ENCODE measurements around the gene RHBDD3. TPM values are rescaled to one million over a fixed set of nuclear protein-coding genes. Genes with fewer than 3 reads are reported as not detected.

RHBDD3 gene
- total RNA-seq, 4 donors from 2014 or later, result 10.1 to 22.7 (median 17.2) TPM

- Histone ChIP-seq H3K9me3 (no peaks in the 10 kb centered on the region), H3K27ac (no peak overlapping the region), H3K36me3 (no peaks in the 10 kb centered on the region), H3K4me3 (no peak overlapping the region), H3K27me3 (no peaks in the 10 kb centered on the region), H3K4me1 (peaks cover 14% of the 10 kb centered on the region)
- DNase-seq (ENCODE audit: low spot score in 2 of 2), result peak in 1 of 2 donors; percentile 41
- TF ChIP-seq CTCF (IDR thresholded peaks at IDR 0.05), result no peak
- no peak for TF ChIP-seq EP300 (IDR thresholded peaks at IDR 0.05)
- no peak for TF ChIP-seq POLR2A (IDR thresholded peaks at IDR 0.05)
- no peak for TF ChIP-seq POLR2AphosphoS5 (IDR thresholded peaks at IDR 0.05)
- 94% methylated on average over 6 of the region's 6 CpGs for WGBS
Measured at GRCh38 chr22:29214232-29214631, 53.5 kb downstream of the RHBDD3 start.

GRCh38 chr22:29213493-29213892 is 54.3 kb downstream of the RHBDD3 start:
- DNase-seq (ENCODE audit: low spot score in 2 of 2), result peak in 1 of 2 donors; percentile 24
- no peak overlapping the region for H3K27ac ChIP-seq

DNA sequence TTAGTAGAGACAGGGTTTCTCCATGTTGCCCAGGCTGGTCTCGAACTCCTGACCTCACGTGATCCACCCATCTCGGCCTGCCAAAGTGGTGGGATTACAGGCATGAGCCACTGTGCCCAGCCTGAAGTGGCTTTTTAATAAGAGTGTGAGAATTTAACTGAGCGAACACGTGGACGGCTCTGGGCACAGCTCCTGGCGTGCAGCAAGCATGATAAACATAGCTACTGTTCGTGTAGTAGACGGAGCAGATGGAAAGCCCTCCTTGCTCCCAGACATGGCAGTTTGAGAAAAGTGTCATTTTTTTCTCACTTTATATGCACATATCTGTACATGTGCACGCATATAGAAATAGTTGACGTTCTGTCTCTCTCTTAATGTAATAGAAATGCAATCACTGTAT is 55.0 kb downstream of the RHBDD3 start:
- no peak for DNase-seq (ENCODE audit: low spot score in 2 of 2)
- Histone ChIP-seq H3K36me3 (no peaks in the 10 kb centered on the region), H3K4me3 (no peak overlapping the region), H3K9me3 (no peaks in the 10 kb centered on the region), H3K27ac (no peak overlapping the region), H3K4me1 (peaks cover 12% of the 10 kb centered on the region), H3K27me3 (no peaks in the 10 kb centered on the region)
- WGBS, result 78% methylated on average over 11 of the region's 11 CpGs
- no peak for TF ChIP-seq EP300 (IDR thresholded peaks at IDR 0.05)
- no peak for TF ChIP-seq CTCF (IDR thresholded peaks at IDR 0.05)
- no peak for TF ChIP-seq POLR2A (IDR thresholded peaks at IDR 0.05)
- TF ChIP-seq POLR2AphosphoS5 (IDR thresholded peaks at IDR 0.05), result no peak

More at GRCh38 chr22:29213493-29213892, 54.3 kb downstream of the RHBDD3 start:
- no peak overlapping the region for H3K4me3 ChIP-seq
- H3K36me3 ChIP-seq, result no peaks in the 10 kb centered on the region
- no peaks in the 10 kb centered on the region for H3K27me3 ChIP-seq
- H3K9me3 ChIP-seq, result no peaks in the 10 kb centered on the region
- TF ChIP-seq EP300 (IDR thresholded peaks at IDR 0.05) (no peak), POLR2A (IDR thresholded peaks at IDR 0.05) (no peak), POLR2AphosphoS5 (IDR thresholded peaks at IDR 0.05) (no peak), CTCF (IDR thresholded peaks at IDR 0.05) (no peak)
- 88% methylated on average over 4 of the region's 9 CpGs for WGBS
- peaks cover 14% of the 10 kb centered on the region for H3K4me1 ChIP-seq

- no peaks in the 10 kb centered on the region for H3K4me1 ChIP-seq
Measured at GRCh38 chr22:29211466-29211865, 56.3 kb downstream of the RHBDD3 start.

DNA sequence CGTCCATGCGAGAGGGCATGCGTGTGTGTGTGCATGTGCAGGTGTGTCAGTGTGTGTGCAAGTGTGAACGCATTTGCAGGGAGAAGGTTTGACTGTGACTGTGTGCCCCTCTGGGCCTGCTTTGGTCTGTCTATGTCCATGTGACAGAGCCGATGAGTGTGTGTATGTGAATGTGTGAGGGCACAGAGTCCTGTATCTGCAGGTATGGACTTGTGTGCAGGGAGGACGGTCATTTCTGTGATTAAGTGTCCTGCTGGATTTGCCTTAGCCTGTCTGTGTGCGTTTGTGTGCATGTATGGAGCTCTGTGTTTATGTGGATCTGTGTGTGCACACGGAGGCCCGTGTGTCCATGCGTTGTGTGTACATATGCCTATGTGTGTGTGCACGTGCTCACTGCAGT is 56.7 kb downstream of the RHBDD3 start:
- WGBS, result 91% methylated on average over 11 of the region's 11 CpGs

More at GRCh38 chr22:29211466-29211865, 56.3 kb downstream of the RHBDD3 start:
- no peak overlapping the region for H3K4me3 ChIP-seq
- no peaks in the 10 kb centered on the region for H3K36me3 ChIP-seq
- no peak for DNase-seq (ENCODE audit: low spot score in 2 of 2)
- H3K9me3 ChIP-seq, result no peaks in the 10 kb centered on the region
- H3K27ac ChIP-seq, result no peak overlapping the region
- no peaks in the 10 kb centered on the region for H3K27me3 ChIP-seq
- 95% methylated on average over 9 of the region's 9 CpGs for WGBS
- TF ChIP-seq POLR2AphosphoS5 (IDR thresholded peaks at IDR 0.05) (no peak), POLR2A (IDR thresholded peaks at IDR 0.05) (no peak), CTCF (IDR thresholded peaks at IDR 0.05) (no peak), EP300 (IDR thresholded peaks at IDR 0.05) (no peak)

More for the DNA sequence above, 56.7 kb downstream of the RHBDD3 start:
- DNase-seq (ENCODE audit: low spot score in 2 of 2), result no peak
- no peaks in the 10 kb centered on the region for H3K9me3 ChIP-seq
- no peak overlapping the region for H3K4me3 ChIP-seq
- H3K36me3 ChIP-seq, result no peaks in the 10 kb centered on the region
- no peaks in the 10 kb centered on the region for H3K4me1 ChIP-seq
- H3K27ac ChIP-seq, result no peak overlapping the region
- H3K27me3 ChIP-seq, result no peaks in the 10 kb centered on the region
- TF ChIP-seq POLR2AphosphoS5 (IDR thresholded peaks at IDR 0.05) (no peak), EP300 (IDR thresholded peaks at IDR 0.05) (no peak), CTCF (IDR thresholded peaks at IDR 0.05) (no peak), POLR2A (IDR thresholded peaks at IDR 0.05) (no peak)

Other genes with a start within 250 kb of the RHBDD3 start
- gene C22orf31, start 206.2 kb downstream of the RHBDD3 start, total RNA-seq, result not detected
- gene KREMEN1, start 194.9 kb downstream of the RHBDD3 start, total RNA-seq, result 10 to 100 TPM; 51.6 to 71.1 (median 60.9) TPM
- gene EMID1, start 62.1 kb downstream of the RHBDD3 start, total RNA-seq, result 1 to 10 TPM; 1.6 to 7.4 (median 2.9) TPM
- gene EWSR1, start 287 bp upstream of the RHBDD3 start, total RNA-seq, result 100 to 1,000 TPM; 132 to 308 (median 170) TPM
- gene GAS2L1, start 38.7 kb upstream of the RHBDD3 start, total RNA-seq, result 10 to 100 TPM; 49.0 to 94.8 (median 85.4) TPM
- gene RASL10A, start 47.7 kb upstream of the RHBDD3 start, total RNA-seq, result 1 to 10 TPM in 2 of 4 donors, under 1 TPM in 2; 0.34 to 1.7 (median 0.95) TPM
- 10 to 100 TPM; 55.6 to 97.0 (median 89.4) TPM for gene AP1B1, start 120.6 kb upstream of the RHBDD3 start, total RNA-seq
- gene RFPL1, start 170.6 kb upstream of the RHBDD3 start, total RNA-seq, result under 1 TPM in 1 of 4 donors, not detected in 3; 0.64 TPM
- under 1 TPM in 2 of 4 donors, not detected in 2; 0.26 to 0.51 TPM for gene NEFH, start 212.2 kb upstream of the RHBDD3 start, total RNA-seq